ENCODE data around the gene CSGALNACT2.

Gene CSGALNACT2

GRCh38 chr10:43209651-43210141 is 71.5 kb downstream of the CSGALNACT2 start:
- Histone ChIP-seq H3K9me3 (ENCODE audit: insufficient read depth, low read length) (no peaks in the 10 kb centered on the region), H4K20me1 (ENCODE audit: low read depth, low read length) (no peaks in the 10 kb centered on the region), H3K36me3 (ENCODE audit: low read length) (no peaks in the 10 kb centered on the region), H3K9ac (ENCODE audit: low read length) (no peak overlapping the region), H3K4me3 (ENCODE audit: insufficient read depth, low read length, poor library complexity, severe bottlenecking) (no peak overlapping the region), H3K4me2 (ENCODE audit: low read depth, low read length, poor library complexity, severe bottlenecking) (no peak overlapping the region), H3K27me3 (ENCODE audit: low read length) (no peaks in the 10 kb centered on the region), H3F3A (ENCODE audit: insufficient read depth) (no peaks in the 10 kb centered on the region), H2AFZ (ENCODE audit: low read depth, low read length, severe bottlenecking) (no peak overlapping the region), H3K9me2 (replicated peaks; ENCODE audit: insufficient read depth, low read length) (no peaks in the 10 kb centered on the region), H3K79me2 (ENCODE audit: insufficient read depth, low read length) (no peaks in the 10 kb centered on the region), H3K27ac (ENCODE audit: low read depth, low read length) (no peak overlapping the region)
- TF ChIP-seq EZH2phosphoT487 (conservative IDR thresholded peaks at IDR 0.05; ENCODE audit: low read length) = no peak

GRCh38 chr10:43210556-43210955 is 72.3 kb downstream of the CSGALNACT2 start:
- no peaks in the 10 kb centered on the region for H3F3A ChIP-seq (ENCODE audit: insufficient read depth)
- H2AFZ ChIP-seq (ENCODE audit: low read depth, low read length, severe bottlenecking) = no peak overlapping the region
- H3K9me2 ChIP-seq (replicated peaks; ENCODE audit: insufficient read depth, low read length) = no peaks in the 10 kb centered on the region
- H3K36me3 ChIP-seq (ENCODE audit: low read length) = no peaks in the 10 kb centered on the region
- no peaks in the 10 kb centered on the region for H3K9me3 ChIP-seq (ENCODE audit: insufficient read depth, low read length)
- no peaks in the 10 kb centered on the region for H3K27me3 ChIP-seq (ENCODE audit: low read length)
- TF ChIP-seq CTCF (IDR thresholded peaks at IDR 0.05; ENCODE audit: insufficient read depth, low read length, poor library complexity, severe bottlenecking) (no peak), EZH2phosphoT487 (conservative IDR thresholded peaks at IDR 0.05; ENCODE audit: low read length) (no peak)
- no peaks in the 10 kb centered on the region for H3K79me2 ChIP-seq (ENCODE audit: insufficient read depth, low read length)
- no peak overlapping the region for H3K4me3 ChIP-seq (ENCODE audit: insufficient read depth, low read length, poor library complexity, severe bottlenecking)
- H3K4me2 ChIP-seq (ENCODE audit: low read depth, low read length, poor library complexity, severe bottlenecking) = no peak overlapping the region
- no peaks in the 10 kb centered on the region for H4K20me1 ChIP-seq (ENCODE audit: low read depth, low read length)
- no peak overlapping the region for H3K9ac ChIP-seq (ENCODE audit: low read length)
- no peak overlapping the region for H3K27ac ChIP-seq (ENCODE audit: low read depth, low read length)

GRCh38 chr10:43211030-43211429 is 72.8 kb downstream of the CSGALNACT2 start:
- no peaks in the 10 kb centered on the region for H4K20me1 ChIP-seq (ENCODE audit: low read depth, low read length)
- no peak overlapping the region for H2AFZ ChIP-seq (ENCODE audit: low read depth, low read length, severe bottlenecking)
- TF ChIP-seq CTCF (IDR thresholded peaks at IDR 0.05; ENCODE audit: insufficient read depth, low read length, poor library complexity, severe bottlenecking) (no peak), EZH2phosphoT487 (conservative IDR thresholded peaks at IDR 0.05; ENCODE audit: low read length) (no peak)
- no peak overlapping the region for H3K4me2 ChIP-seq (ENCODE audit: low read depth, low read length, poor library complexity, severe bottlenecking)
- H3K27me3 ChIP-seq (ENCODE audit: low read length) = no peaks in the 10 kb centered on the region
- H3K4me3 ChIP-seq (ENCODE audit: insufficient read depth, low read length, poor library complexity, severe bottlenecking) = no peak overlapping the region
- no peaks in the 10 kb centered on the region for H3K9me3 ChIP-seq (ENCODE audit: insufficient read depth, low read length)
- no peaks in the 10 kb centered on the region for H3K36me3 ChIP-seq (ENCODE audit: low read length)
- no peak overlapping the region for H3K9ac ChIP-seq (ENCODE audit: low read length)
- H3K79me2 ChIP-seq (ENCODE audit: insufficient read depth, low read length) = no peaks in the 10 kb centered on the region
- no peak overlapping the region for H3K27ac ChIP-seq (ENCODE audit: low read depth, low read length)
- H3K9me2 ChIP-seq (replicated peaks; ENCODE audit: insufficient read depth, low read length) = no peaks in the 10 kb centered on the region
- H3F3A ChIP-seq (ENCODE audit: insufficient read depth) = no peaks in the 10 kb centered on the region

GRCh38 chr10:43211431-43212042 is 73.3 kb downstream of the CSGALNACT2 start:
- no peaks in the 10 kb centered on the region for H3K9me3 ChIP-seq (ENCODE audit: insufficient read depth, low read length)
- no peaks in the 10 kb centered on the region for H3K79me2 ChIP-seq (ENCODE audit: insufficient read depth, low read length)
- H3K27ac ChIP-seq (ENCODE audit: low read depth, low read length) = no peak overlapping the region
- no peaks in the 10 kb centered on the region for H3K27me3 ChIP-seq (ENCODE audit: low read length)
- no peaks in the 10 kb centered on the region for H3F3A ChIP-seq (ENCODE audit: insufficient read depth)
- TF ChIP-seq EZH2phosphoT487 (conservative IDR thresholded peaks at IDR 0.05; ENCODE audit: low read length) (no peak), CTCF (IDR thresholded peaks at IDR 0.05; ENCODE audit: insufficient read depth, low read length, poor library complexity, severe bottlenecking) (no peak)
- no peak overlapping the region for H3K9ac ChIP-seq (ENCODE audit: low read length)
- H4K20me1 ChIP-seq (ENCODE audit: low read depth, low read length) = no peaks in the 10 kb centered on the region
- no peak overlapping the region for H2AFZ ChIP-seq (ENCODE audit: low read depth, low read length, severe bottlenecking)
- H3K36me3 ChIP-seq (ENCODE audit: low read length) = no peaks in the 10 kb centered on the region
- H3K4me2 ChIP-seq (ENCODE audit: low read depth, low read length, poor library complexity, severe bottlenecking) = no peak overlapping the region
- no peak overlapping the region for H3K4me3 ChIP-seq (ENCODE audit: insufficient read depth, low read length, poor library complexity, severe bottlenecking)
- H3K9me2 ChIP-seq (replicated peaks; ENCODE audit: insufficient read depth, low read length) = no peaks in the 10 kb centered on the region

Measured in SU-DHL-6 (cell line).